ENCODE measurements around the gene CCDC197. TPM values are rescaled to one million over a fixed set of nuclear protein-coding genes. Genes with fewer than 3 reads are reported as not detected.

Gene CCDC197
- total RNA-seq, 1 donor from 2014 or later: 0.11 TPM

GRCh38 chr14:94040247-94040646, 43.1 kb downstream of the CCDC197 start:
- no peak for DNase-seq (ENCODE audit: low spot score)
- Mint-ChIP-seq H3K4me3 (ENCODE audit: low read depth) (no peak overlapping the region), H3K27ac (no peak overlapping the region), H3K9me3 (no peaks in the 10 kb centered on the region), H3K4me1 (ENCODE audit: low read depth) (peaks cover 3% of the 10 kb centered on the region), H3K36me3 (ENCODE audit: low read depth) (peaks cover 3% of the 10 kb centered on the region), H3K27me3 (ENCODE audit: low read depth) (no peaks in the 10 kb centered on the region)
- intact Hi-C loops (cut with micrococcal nuclease): no loop called here

- DNase-seq (ENCODE audit: low spot score): no peak
- intact Hi-C loops (cut with micrococcal nuclease): no loop called here
- no peak overlapping the region for H3K4me3 Mint-ChIP-seq (ENCODE audit: low read depth)
These were observed 43.7 kb downstream of the CCDC197 start for GRCh38 chr14:94040796-94041195.

GRCh38 chr14:94041551-94042346, 44.6 kb downstream of the CCDC197 start:
- intact Hi-C loops (cut with micrococcal nuclease): no loop called here
- Mint-ChIP-seq H3K9me3 (no peaks in the 10 kb centered on the region), H3K4me3 (ENCODE audit: low read depth) (no peak overlapping the region), H3K27me3 (ENCODE audit: low read depth) (no peaks in the 10 kb centered on the region), H3K36me3 (ENCODE audit: low read depth) (peaks cover 8% of the 10 kb centered on the region), H3K4me1 (ENCODE audit: low read depth) (peaks cover 1% of the 10 kb centered on the region), H3K27ac (no peak overlapping the region)
- no peak for DNase-seq (ENCODE audit: low spot score)

More at GRCh38 chr14:94040796-94041195, 43.7 kb downstream of the CCDC197 start:
- Mint-ChIP-seq H3K36me3 (ENCODE audit: low read depth) (peaks cover 8% of the 10 kb centered on the region), H3K9me3 (no peaks in the 10 kb centered on the region), H3K27ac (no peak overlapping the region), H3K4me1 (ENCODE audit: low read depth) (peaks cover 3% of the 10 kb centered on the region), H3K27me3 (ENCODE audit: low read depth) (no peaks in the 10 kb centered on the region)

DNA sequence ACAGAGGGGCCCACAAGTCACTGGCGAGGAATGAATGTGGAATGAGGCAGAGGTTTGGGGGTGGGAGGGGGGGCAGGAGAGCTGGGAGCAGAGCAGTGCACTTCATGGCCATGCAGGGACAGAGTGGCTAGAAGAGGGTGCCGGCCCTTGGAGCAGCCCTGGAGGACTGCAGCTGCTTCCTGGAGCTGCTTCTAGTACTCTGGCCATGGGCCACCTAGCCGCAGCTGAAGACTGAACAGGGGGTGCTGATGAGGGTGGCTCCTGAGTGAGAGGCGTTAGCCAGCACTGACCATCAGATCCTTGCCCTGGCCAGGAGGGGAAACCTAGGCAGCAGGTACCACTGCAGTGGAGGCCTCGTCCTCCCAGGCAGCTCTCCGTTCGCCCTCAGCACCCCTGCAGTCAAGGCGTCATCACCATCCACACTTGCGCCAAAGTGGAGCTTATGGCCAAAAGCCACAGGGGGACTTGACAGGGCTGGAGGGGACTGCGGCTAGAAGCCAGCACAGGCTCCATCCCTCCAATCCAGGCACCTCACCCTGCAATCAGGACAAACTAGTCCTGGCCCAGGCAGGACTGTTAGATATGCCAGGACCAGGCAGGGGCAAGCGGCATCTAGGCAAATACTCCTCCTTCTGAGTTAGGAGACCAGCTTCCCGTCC, 45.5 kb downstream of the CCDC197 start:
- H3K27ac Mint-ChIP-seq: no peak overlapping the region
- H3K27me3 Mint-ChIP-seq (ENCODE audit: low read depth): no peaks in the 10 kb centered on the region
- no peak overlapping the region for H3K4me3 Mint-ChIP-seq (ENCODE audit: low read depth)
- intact Hi-C loops (cut with micrococcal nuclease): no loop called here
- peaks cover 13% of the 10 kb centered on the region for H3K36me3 Mint-ChIP-seq (ENCODE audit: low read depth)
- H3K9me3 Mint-ChIP-seq: no peaks in the 10 kb centered on the region
- DNase-seq (ENCODE audit: low spot score): no peak
- no peaks in the 10 kb centered on the region for H3K4me1 Mint-ChIP-seq (ENCODE audit: low read depth)

DNA sequence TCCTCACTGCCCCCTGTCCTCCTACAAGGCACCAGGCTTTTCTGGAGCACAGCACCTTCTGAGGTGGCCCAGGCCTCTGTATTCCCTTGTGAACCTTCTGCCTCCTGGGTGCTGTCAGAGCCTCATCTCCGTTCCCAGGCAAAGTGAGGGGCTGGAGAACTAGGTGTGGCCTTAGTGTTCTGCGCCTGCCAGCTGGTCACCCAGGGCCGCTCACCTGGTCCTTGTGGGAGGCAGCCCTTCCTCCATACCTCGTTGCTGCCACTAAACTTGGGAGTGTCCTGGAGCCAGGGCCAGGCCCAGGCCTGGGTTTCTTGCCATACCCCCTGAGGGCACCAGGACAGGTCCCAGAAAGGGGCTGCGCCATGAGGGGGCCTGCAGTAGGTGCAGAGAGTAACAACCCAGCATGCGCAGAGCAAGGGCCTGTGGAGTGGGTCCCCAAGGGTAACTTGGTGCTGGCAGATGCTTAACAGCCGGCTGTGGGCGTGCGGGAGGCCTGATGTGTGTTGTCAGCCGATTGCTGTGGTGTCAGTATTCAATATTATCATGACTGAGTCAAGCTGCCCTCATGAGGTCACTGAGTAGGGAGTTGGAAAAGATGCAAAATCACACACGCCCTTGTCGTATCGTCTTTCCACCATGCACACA, 46.1 kb downstream of the CCDC197 start:
- DNase-seq (ENCODE audit: low spot score): no peak
- Mint-ChIP-seq H3K9me3 (no peaks in the 10 kb centered on the region), H3K36me3 (ENCODE audit: low read depth) (peaks cover 19% of the 10 kb centered on the region), H3K4me1 (ENCODE audit: low read depth) (no peaks in the 10 kb centered on the region), H3K27me3 (ENCODE audit: low read depth) (no peaks in the 10 kb centered on the region), H3K27ac (no peak overlapping the region), H3K4me3 (ENCODE audit: low read depth) (no peak overlapping the region)
- intact Hi-C loops (cut with micrococcal nuclease): no loop called here

- no peak for DNase-seq (ENCODE audit: low spot score)
- Mint-ChIP-seq H3K9me3 (no peaks in the 10 kb centered on the region), H3K4me1 (ENCODE audit: low read depth) (no peaks in the 10 kb centered on the region), H3K4me3 (ENCODE audit: low read depth) (no peak overlapping the region), H3K36me3 (ENCODE audit: low read depth) (peaks cover 23% of the 10 kb centered on the region), H3K27me3 (ENCODE audit: low read depth) (no peaks in the 10 kb centered on the region), H3K27ac (no peak overlapping the region)
- intact Hi-C loops (cut with micrococcal nuclease): no loop called here
These were observed 46.8 kb downstream of the CCDC197 start for GRCh38 chr14:94043756-94044475.

DNA sequence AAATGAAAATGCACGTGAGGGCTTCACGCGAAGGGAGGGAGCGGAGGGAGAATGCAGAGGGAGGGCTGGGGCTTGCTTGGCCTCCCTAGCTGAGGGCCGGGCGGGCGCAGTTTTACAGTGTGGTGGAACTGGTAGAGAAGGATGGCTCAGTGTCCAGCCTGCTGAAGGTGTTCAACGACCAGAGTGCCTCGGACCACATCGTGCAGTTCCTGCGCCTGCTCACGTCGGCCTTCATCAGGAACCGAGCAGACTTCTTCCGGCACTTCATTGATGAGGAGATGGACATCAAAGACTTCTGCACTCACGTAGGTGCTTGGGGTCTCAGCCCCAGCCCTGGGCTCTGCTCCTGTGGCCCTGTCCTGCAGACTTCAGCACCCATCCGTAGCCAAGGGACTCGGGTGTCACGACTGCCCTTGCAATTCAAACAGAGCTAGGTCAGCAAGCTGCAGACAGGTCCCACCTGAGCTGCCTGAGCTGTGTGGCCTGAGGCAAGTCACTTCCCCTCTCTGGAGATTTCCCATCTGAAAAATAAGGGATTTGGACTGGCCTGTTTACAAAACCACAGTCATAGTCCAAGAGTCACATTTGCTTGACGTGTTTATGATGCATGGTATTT, 47.5 kb downstream of the CCDC197 start:
- intact Hi-C loops (cut with micrococcal nuclease): no loop called here
- Mint-ChIP-seq H3K27ac (no peak overlapping the region), H3K4me3 (ENCODE audit: low read depth) (no peak overlapping the region), H3K9me3 (no peaks in the 10 kb centered on the region), H3K27me3 (ENCODE audit: low read depth) (no peaks in the 10 kb centered on the region), H3K36me3 (ENCODE audit: low read depth) (peaks cover 29% of the 10 kb centered on the region), H3K4me1 (ENCODE audit: low read depth) (no peaks in the 10 kb centered on the region)
- no peak for DNase-seq (ENCODE audit: low spot score)

DNA sequence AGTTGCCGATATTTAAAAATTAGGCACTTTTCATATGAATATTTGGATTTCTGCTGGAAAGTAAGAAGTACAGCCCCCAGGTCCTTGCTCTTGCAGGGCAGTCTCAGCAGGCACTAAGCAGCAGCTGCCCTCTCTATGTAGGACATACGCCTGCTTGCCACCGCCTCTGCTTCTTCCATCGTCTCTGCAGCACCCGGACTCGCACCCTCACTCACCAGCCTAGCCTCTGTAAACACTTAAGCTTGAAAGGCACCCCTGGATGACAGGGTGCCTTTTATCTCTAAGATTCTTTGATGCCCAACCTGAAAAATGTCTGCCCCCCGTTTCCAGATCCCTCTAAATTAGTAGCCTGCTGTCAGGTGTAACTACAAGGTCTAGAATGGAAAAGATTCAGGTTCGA, 48.0 kb downstream of the CCDC197 start:
- H3K27ac Mint-ChIP-seq: no peak overlapping the region
- intact Hi-C loops (cut with micrococcal nuclease): no loop called here
- no peaks in the 10 kb centered on the region for H3K9me3 Mint-ChIP-seq
- no peaks in the 10 kb centered on the region for H3K27me3 Mint-ChIP-seq (ENCODE audit: low read depth)
- no peak for DNase-seq (ENCODE audit: low spot score)
- no peaks in the 10 kb centered on the region for H3K4me1 Mint-ChIP-seq (ENCODE audit: low read depth)
- H3K36me3 Mint-ChIP-seq (ENCODE audit: low read depth): peaks cover 34% of the 10 kb centered on the region
- no peak overlapping the region for H3K4me3 Mint-ChIP-seq (ENCODE audit: low read depth)

DNA sequence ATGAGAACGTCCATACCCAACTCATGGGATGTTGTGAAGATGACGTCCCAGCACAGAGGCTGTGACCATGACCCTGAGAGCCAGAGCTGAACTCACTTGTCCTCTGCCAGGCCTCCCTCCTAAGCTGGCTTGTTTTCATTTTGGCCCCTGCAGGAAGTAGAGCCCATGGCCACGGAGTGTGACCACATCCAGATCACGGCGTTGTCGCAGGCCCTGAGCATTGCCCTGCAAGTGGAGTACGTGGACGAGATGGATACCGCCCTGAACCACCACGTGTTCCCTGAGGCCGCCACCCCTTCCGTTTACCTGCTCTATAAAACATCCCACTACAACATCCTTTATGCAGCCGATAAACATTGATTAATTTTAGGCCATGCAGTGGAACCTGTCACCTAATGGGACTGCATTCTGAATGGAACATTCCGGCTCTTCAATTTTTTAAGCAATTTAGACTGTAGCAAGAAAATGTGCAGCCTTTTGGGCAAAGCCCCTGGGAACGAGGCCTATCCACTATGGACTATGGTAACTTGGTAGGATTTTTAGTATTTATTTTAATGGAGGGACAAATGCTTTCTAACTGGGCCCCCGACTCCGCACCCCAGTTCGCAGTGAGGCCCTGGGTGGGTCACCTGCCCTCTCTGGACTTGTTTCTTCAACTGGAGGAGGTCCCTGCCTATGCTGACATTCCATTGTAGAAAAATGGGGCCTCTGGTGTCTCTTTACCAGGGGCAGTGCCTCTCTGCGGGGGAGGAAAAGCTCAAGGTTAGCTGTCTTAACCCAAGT, 48.7 kb downstream of the CCDC197 start:
- no peak overlapping the region for H3K4me3 Mint-ChIP-seq (ENCODE audit: low read depth)
- H3K27ac Mint-ChIP-seq: no peak overlapping the region
- intact Hi-C loops (cut with micrococcal nuclease): no loop called here
- no peaks in the 10 kb centered on the region for H3K9me3 Mint-ChIP-seq
- H3K4me1 Mint-ChIP-seq (ENCODE audit: low read depth): no peaks in the 10 kb centered on the region
- H3K36me3 Mint-ChIP-seq (ENCODE audit: low read depth): peaks cover 41% of the 10 kb centered on the region
- H3K27me3 Mint-ChIP-seq (ENCODE audit: low read depth): no peaks in the 10 kb centered on the region
- no peak for DNase-seq (ENCODE audit: low spot score)

DNA sequence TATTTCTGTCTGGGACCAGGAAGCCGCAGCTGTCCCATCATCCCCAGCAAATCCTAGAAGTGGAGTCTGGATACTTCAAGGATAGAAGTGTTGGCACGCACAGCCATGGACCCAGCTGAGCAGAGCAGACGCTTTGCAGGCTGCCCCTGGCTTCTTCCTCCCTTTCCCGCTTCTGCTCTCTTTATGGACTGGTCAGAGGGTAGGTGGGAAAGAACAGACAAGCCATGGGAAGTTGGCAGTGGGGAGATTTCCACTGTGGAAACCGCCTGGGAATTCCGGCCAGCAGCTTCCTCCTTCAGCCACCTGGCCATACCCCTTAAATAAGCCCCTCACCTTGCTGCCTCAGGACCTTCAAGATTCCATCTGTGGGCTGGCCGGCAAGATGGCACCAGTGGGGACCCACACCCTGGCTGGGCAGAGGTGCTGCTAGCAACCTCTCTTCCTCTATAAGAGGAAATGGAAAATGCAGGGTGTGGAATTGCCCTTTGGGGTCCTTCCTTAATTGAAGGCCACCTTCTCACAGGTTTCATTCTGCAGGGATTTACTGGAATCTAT, 49.7 kb downstream of the CCDC197 start:
- no peak for DNase-seq (ENCODE audit: low spot score)
- H3K4me3 Mint-ChIP-seq (ENCODE audit: low read depth): no peak overlapping the region
- no peaks in the 10 kb centered on the region for H3K4me1 Mint-ChIP-seq (ENCODE audit: low read depth)
- H3K27ac Mint-ChIP-seq: no peak overlapping the region
- intact Hi-C loops (cut with micrococcal nuclease): no loop called here
- peaks cover 51% of the 10 kb centered on the region for H3K36me3 Mint-ChIP-seq (ENCODE audit: low read depth)
- no peaks in the 10 kb centered on the region for H3K27me3 Mint-ChIP-seq (ENCODE audit: low read depth)
- H3K9me3 Mint-ChIP-seq: no peaks in the 10 kb centered on the region

DNA sequence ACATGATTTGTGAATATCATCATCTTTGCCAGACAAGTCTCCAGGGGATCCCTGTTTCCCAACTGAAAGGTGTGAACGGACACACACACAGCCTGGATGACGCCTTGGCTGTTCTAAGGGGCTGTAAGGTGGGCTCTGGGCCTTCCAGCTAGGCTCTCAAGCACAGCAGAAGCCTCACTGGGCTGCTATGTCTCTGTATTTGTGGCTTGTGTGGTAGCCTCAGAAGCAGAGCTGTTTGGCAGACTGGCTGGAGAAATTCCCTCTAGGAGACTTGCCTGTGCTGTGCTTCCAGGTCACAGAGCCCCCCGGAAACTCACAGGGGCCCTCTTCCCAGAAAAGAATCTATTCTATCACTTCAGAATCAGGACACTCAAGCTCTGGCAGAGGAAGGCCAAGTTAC, 50.5 kb downstream of the CCDC197 start:
- no peaks in the 10 kb centered on the region for H3K27me3 Mint-ChIP-seq (ENCODE audit: low read depth)
- no peak for DNase-seq (ENCODE audit: low spot score)

More for the DNA sequence above, 50.5 kb downstream of the CCDC197 start:
- intact Hi-C loops (cut with micrococcal nuclease): no loop called here
- H3K4me3 Mint-ChIP-seq (ENCODE audit: low read depth): no peak overlapping the region
- H3K4me1 Mint-ChIP-seq (ENCODE audit: low read depth): peaks cover 7% of the 10 kb centered on the region
- no peak overlapping the region for H3K27ac Mint-ChIP-seq
- peaks cover 59% of the 10 kb centered on the region for H3K36me3 Mint-ChIP-seq (ENCODE audit: low read depth)
- H3K9me3 Mint-ChIP-seq: no peaks in the 10 kb centered on the region
